ENCODE results near the gene LRBA.

DNA sequence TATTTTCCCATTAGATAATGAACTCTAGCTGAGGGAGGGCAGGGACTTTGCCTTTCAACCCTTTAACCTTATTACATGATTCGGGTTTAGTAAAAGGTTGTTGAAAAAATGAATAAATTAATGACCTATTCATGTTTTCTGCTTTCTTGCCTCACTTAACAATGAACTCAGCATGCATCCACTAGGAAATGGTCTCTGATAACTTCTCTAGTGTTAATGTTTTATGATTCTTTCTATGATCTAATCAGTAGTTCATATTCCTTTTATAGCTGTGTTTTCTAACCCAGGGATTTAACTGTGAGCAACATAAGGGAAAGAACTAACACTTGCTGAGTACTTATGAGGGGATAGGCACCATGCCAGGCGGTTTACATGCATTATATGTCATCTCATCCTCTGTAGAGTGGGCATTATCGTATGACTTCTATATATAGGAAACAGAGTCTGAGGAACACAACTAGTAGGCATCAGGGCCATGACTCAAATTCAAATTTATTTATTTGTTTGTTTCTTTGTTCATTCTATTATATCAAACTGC is 669.8 kb downstream of the LRBA start:
- TF ChIP-seq NFYB (CRISPR knock-in tag; conservative IDR thresholded peaks at IDR 0.05; ENCODE audit: low read depth) (no peak), ETV6 (CRISPR knock-in tag; IDR thresholded peaks at IDR 0.05) (no peak), FOXJ3 (CRISPR knock-in tag; IDR thresholded peaks at IDR 0.05; ENCODE audit: borderline replicate concordance) (no peak)
- TF ChIP-seq, protein P1, sequence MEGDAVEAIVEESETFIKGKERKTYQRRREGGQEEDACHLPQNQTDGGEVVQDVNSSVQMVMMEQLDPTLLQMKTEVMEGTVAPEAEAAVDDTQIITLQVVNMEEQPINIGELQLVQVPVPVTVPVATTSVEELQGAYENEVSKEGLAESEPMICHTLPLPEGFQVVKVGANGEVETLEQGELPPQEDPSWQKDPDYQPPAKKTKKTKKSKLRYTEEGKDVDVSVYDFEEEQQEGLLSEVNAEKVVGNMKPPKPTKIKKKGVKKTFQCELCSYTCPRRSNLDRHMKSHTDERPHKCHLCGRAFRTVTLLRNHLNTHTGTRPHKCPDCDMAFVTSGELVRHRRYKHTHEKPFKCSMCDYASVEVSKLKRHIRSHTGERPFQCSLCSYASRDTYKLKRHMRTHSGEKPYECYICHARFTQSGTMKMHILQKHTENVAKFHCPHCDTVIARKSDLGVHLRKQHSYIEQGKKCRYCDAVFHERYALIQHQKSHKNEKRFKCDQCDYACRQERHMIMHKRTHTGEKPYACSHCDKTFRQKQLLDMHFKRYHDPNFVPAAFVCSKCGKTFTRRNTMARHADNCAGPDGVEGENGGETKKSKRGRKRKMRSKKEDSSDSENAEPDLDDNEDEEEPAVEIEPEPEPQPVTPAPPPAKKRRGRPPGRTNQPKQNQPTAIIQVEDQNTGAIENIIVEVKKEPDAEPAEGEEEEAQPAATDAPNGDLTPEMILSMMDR (IDR thresholded peaks at IDR 0.05) = no peak
- TF ChIP-seq, protein P2, sequence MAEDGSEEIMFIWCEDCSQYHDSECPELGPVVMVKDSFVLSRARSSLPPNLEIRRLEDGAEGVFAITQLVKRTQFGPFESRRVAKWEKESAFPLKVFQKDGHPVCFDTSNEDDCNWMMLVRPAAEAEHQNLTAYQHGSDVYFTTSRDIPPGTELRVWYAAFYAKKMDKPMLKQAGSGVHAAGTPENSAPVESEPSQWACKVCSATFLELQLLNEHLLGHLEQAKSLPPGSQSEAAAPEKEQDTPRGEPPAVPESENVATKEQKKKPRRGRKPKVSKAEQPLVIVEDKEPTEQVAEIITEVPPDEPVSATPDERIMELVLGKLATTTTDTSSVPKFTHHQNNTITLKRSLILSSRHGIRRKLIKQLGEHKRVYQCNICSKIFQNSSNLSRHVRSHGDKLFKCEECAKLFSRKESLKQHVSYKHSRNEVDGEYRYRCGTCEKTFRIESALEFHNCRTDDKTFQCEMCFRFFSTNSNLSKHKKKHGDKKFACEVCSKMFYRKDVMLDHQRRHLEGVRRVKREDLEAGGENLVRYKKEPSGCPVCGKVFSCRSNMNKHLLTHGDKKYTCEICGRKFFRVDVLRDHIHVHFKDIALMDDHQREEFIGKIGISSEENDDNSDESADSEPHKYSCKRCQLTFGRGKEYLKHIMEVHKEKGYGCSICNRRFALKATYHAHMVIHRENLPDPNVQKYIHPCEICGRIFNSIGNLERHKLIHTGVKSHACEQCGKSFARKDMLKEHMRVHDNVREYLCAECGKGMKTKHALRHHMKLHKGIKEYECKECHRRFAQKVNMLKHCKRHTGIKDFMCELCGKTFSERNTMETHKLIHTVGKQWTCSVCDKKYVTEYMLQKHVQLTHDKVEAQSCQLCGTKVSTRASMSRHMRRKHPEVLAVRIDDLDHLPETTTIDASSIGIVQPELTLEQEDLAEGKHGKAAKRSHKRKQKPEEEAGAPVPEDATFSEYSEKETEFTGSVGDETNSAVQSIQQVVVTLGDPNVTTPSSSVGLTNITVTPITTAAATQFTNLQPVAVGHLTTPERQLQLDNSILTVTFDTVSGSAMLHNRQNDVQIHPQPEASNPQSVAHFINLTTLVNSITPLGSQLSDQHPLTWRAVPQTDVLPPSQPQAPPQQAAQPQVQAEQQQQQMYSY (CRISPR knock-in tag; IDR thresholded peaks at IDR 0.05) = no peak
- TF ChIP-seq, protein P3, sequence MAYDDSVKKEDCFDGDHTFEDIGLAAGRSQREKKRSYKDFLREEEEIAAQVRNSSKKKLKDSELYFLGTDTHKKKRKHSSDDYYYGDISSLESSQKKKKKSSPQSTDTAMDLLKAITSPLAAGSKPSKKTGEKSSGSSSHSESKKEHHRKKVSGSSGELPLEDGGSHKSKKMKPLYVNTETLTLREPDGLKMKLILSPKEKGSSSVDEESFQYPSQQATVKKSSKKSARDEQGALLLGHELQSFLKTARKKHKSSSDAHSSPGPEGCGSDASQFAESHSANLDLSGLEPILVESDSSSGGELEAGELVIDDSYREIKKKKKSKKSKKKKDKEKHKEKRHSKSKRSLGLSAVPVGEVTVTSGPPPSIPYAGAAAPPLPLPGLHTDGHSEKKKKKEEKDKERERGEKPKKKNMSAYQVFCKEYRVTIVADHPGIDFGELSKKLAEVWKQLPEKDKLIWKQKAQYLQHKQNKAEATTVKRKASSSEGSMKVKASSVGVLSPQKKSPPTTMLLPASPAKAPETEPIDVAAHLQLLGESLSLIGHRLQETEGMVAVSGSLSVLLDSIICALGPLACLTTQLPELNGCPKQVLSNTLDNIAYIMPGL (CRISPR knock-in tag; IDR thresholded peaks at IDR 0.05) = no peak
- TF ChIP-seq, protein P4, sequence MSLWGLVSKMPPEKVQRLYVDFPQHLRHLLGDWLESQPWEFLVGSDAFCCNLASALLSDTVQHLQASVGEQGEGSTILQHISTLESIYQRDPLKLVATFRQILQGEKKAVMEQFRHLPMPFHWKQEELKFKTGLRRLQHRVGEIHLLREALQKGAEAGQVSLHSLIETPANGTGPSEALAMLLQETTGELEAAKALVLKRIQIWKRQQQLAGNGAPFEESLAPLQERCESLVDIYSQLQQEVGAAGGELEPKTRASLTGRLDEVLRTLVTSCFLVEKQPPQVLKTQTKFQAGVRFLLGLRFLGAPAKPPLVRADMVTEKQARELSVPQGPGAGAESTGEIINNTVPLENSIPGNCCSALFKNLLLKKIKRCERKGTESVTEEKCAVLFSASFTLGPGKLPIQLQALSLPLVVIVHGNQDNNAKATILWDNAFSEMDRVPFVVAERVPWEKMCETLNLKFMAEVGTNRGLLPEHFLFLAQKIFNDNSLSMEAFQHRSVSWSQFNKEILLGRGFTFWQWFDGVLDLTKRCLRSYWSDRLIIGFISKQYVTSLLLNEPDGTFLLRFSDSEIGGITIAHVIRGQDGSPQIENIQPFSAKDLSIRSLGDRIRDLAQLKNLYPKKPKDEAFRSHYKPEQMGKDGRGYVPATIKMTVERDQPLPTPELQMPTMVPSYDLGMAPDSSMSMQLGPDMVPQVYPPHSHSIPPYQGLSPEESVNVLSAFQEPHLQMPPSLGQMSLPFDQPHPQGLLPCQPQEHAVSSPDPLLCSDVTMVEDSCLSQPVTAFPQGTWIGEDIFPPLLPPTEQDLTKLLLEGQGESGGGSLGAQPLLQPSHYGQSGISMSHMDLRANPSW (CRISPR knock-in tag; conservative IDR thresholded peaks at IDR 0.05; ENCODE audit: low read depth) = no peak
